HG03060 (cell line): ENCODE data around the gene SIGLEC10.

Experiments
- ATAC-seq: cut with Tn5 transposase; IDR thresholded peaks from one replicate; pipeline ENCODE4 v1.9.1; 2021; ENCODE audit warnings: low read depth, moderate number of reproducible peaks; ENCODE audit not compliant: unreplicated experiment

Gene SIGLEC10

GRCh38 chr19:51367565-51368365, 49.7 kb downstream of the SIGLEC10 start:
- peak; percentile 41 for ATAC-seq

GRCh38 chr19:51367255-51367564, 50.2 kb downstream of the SIGLEC10 start:
- ATAC-seq: no peak

DNA sequence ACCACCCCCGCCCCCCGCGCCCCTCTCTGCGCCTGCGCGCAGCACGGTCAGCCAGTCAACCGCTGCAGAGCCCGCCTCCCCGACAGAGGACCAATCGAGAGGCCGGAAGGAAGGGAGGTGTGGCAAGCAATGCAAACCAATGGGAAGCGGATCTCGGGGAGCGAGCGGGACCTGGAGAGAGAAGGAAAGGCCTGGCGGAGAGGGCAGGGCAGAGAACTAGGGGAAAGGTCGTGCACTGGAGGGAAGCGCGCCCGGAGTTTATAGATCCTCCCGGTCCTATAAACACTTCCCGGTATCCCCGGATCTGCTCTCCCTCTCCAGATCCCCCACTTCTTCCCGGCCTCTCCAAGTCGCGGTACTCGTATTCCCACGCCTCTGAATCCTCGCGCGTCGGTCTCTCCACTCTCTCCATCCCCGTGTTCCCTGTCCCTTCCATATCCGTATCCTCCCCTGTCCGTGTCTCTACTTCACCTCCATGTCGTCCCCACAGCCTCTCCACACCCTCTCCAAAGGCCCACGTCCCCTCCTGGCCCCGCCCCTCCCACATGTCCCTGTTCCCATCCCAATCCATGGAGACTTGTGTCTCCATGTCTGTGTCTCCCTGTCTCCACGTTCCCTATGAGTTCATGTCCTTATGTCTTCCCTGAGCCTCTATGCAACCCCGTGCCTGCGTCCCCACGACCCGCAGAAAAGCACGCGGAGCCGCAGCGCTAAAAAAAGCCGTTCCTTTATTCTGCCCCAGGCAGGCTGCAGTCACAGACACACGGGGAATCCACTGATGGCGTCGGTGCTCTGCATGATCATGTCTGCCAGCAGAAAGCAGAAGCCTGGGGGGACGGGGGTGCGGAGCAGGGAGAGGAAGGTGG, 50.8 kb downstream of the SIGLEC10 start:
- peak; percentile 32 for ATAC-seq

GRCh38 chr19:51365965-51366388, 51.5 kb downstream of the SIGLEC10 start, which contains the start of gene ETFB:
Gene ETFB (minus strand): TSS chr19:51366388. CDS start chr19:51366326, 62 bp downstream.
- ATAC-seq: no peak

- ATAC-seq: no peak
Observed at GRCh38 chr19:51365211-51365964, 52.1 kb downstream of the SIGLEC10 start.

- ATAC-seq: no peak
Observed at GRCh38 chr19:51364200-51365106, 53.0 kb downstream of the SIGLEC10 start.

GRCh38 chr19:51361239-51361638, 56.2 kb downstream of the SIGLEC10 start:
- ATAC-seq: no peak
